Transverse colon (tissue), 4 donors: ENCODE measurements around the gene RCL1. TPM values are rescaled to one million over a fixed set of nuclear protein-coding genes. Genes with fewer than 3 reads are reported as not detected.
A peak's percentile ranks its signal among the peaks of the same experiment; 100 is the strongest.

Experiments used
- DNase-seq: peaks from one replicate; pipeline ENCODE4 v3.0.0-alpha.2; 2019
- H3K27ac ChIP-seq, 4 donors: fragments of 200-600 bp; sonication (generic); 2 replicates each; pipeline ENCODE4 v1.5.1; 2016 to 2018; ENCODE audit warnings: inconsistent platforms in 4 of 4
- H3K27me3 ChIP-seq: fragments of 200-600 bp; sonication (generic); 2 replicates; pipeline ENCODE4 v1.5.1; 2017; ENCODE audit warnings: inconsistent platforms
- H3K36me3 ChIP-seq, 4 donors: fragments of 200-600 bp; sonication (generic); 2 replicates each; pipeline ENCODE4 v1.5.1; 2017 to 2019; ENCODE audit warnings: inconsistent platforms in 4 of 4
- H3K4me1 ChIP-seq, 4 donors: fragments of 200-600 bp; sonication (generic); 2 replicates each; pipeline ENCODE4 v1.5.1; 2017 to 2020; ENCODE audit warnings: inconsistent platforms in 4 of 4
- H3K4me3 ChIP-seq, 4 donors: fragments of 200-600 bp; sonication (generic); 1 replicate in 1 of 4; 2 replicates in 3 of 4; pipeline versions ENCODE4 v1.5.1 to v1.6.1; 2017 to 2019; ENCODE audit warnings: inconsistent platforms in 4 of 4
- H3K9me3 ChIP-seq, 2 donors: fragments of 200-600 bp; sonication (generic); 2 replicates each; pipeline ENCODE4 v1.5.1; 2017 to 2019; ENCODE audit warnings: inconsistent platforms in 2 of 2
- EP300 ChIP-seq: sonication (generic); formaldehyde crosslinking; IDR thresholded peaks from one replicate; pipeline ENCODE4 v1.6.1; 2017; ENCODE audit warnings: antibody characterized with exemption, low read depth
- POLR2A ChIP-seq: fragments of 450-650 bp; IDR thresholded peaks from one replicate; pipeline ENCODE4 v1.6.1; 2016; ENCODE audit warnings: antibody characterized with exemption, mild to moderate bottlenecking, moderate library complexity
- POLR2AphosphoS5 ChIP-seq, 3 donors: sonication (generic); formaldehyde crosslinking; IDR thresholded peaks; one replicate each; pipeline ENCODE4 v1.6.1; 2016; ENCODE audit warnings: antibody characterized with exemption in 3 of 3
- WGBS, 2 donors: methylation state at CpG; one replicate each; pipeline ENCODE4 v1.1.5; 2018; ENCODE audit warnings: low coverage in 1 of 2; 5-methylcytosine and 5-hydroxymethylcytosine counted together
- in situ Hi-C, 4 donors: fragments of 200-750 bp; cut with MboI; loops; one replicate each; pipeline versions ENCODE4 v1.15.0 to v1.15.1; 2017; ENCODE audit warnings: low sequenced_read_pairs in 3 of 4, low pct_ligation_motif_present in 1 of 4, low pct_unique_long_range_greater_than_20kb in 1 of 4
- intact Hi-C: fragments of 100-400 bp; cut with DNase I; formaldehyde crosslinking; loops from one replicate; pipeline ENCODE4 v1.15.1; 2023; ENCODE audit warnings: low total_unique reads
- total RNA-seq, 4 donors: library from RNA; depleted of rRNA; stranded (reverse); fragments of >200 nt; gene quantifications; one replicate each; pipeline ENCODE4 v1.1.0, GENCODE V29; 2016
- TF ChIP-seq, protein P1 (sequence below), 5 experiments: fragments of 200-600 bp in 3 of 5; fragments of 450-650 bp in 2 of 5; sonication (generic) in 3 of 5; IDR thresholded peaks; 1 replicate in 2 of 5; 2 replicates in 3 of 5; pipeline ENCODE4 v1.5.1; 2016 to 2017; ENCODE audit warnings: antibody characterized with exemption in 5 of 5, inconsistent platforms in 3 of 5, mild to moderate bottlenecking in 2 of 5, moderate library complexity in 1 of 5

The RCL1 gene
- total RNA-seq, 4 donors from 2014 or later, result 2.6 to 23.5 (median 7.3) TPM

GRCh38 chr9:4850603-4851310 lies 58.0 kb downstream of the RCL1 start:
- Histone ChIP-seq H3K27ac (peak overlapping the region in 1 of 4 donors; percentile 8), H3K4me1 (peaks cover 0 to 4% (median 1%) of the 10 kb centered on the region in 4 donors), H3K9me3 (no peaks in the 10 kb centered on the region), H3K4me3 (no peak overlapping the region), H3K36me3 (peaks cover 0 to 5% (median 0%) of the 10 kb centered on the region in 4 donors), H3K27me3 (no peaks in the 10 kb centered on the region)
- WGBS, 2 donors, result 84 to 89% methylated on average over 1 to 9 of the region's 9 CpGs
- no peak for TF ChIP-seq EP300
- no peak for TF ChIP-seq POLR2AphosphoS5 (IDR thresholded peaks at IDR 0.05)
- TF ChIP-seq, protein P1, sequence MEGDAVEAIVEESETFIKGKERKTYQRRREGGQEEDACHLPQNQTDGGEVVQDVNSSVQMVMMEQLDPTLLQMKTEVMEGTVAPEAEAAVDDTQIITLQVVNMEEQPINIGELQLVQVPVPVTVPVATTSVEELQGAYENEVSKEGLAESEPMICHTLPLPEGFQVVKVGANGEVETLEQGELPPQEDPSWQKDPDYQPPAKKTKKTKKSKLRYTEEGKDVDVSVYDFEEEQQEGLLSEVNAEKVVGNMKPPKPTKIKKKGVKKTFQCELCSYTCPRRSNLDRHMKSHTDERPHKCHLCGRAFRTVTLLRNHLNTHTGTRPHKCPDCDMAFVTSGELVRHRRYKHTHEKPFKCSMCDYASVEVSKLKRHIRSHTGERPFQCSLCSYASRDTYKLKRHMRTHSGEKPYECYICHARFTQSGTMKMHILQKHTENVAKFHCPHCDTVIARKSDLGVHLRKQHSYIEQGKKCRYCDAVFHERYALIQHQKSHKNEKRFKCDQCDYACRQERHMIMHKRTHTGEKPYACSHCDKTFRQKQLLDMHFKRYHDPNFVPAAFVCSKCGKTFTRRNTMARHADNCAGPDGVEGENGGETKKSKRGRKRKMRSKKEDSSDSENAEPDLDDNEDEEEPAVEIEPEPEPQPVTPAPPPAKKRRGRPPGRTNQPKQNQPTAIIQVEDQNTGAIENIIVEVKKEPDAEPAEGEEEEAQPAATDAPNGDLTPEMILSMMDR (IDR thresholded peaks at IDR 0.05), result no peak
- no peak for TF ChIP-seq POLR2A
- no peak for DNase-seq
- intact Hi-C loops (no loop called here), in situ Hi-C loops (no loop called here)

- in situ Hi-C loops, result no loop called here
Observed at GRCh38 chr9:4852419-4852818, 59.7 kb downstream of the RCL1 start.

GRCh38 chr9:4854265-4854590 lies 61.5 kb downstream of the RCL1 start:
- intact Hi-C loops, result no loop called here
- Histone ChIP-seq H3K27me3 (no peaks in the 10 kb centered on the region), H3K9me3 (no peaks in the 10 kb centered on the region), H3K4me1 (peaks cover 0 to 3% (median 1%) of the 10 kb centered on the region in 4 donors), H3K27ac (no peak overlapping the region), H3K36me3 (peaks cover 0 to 5% (median 0%) of the 10 kb centered on the region in 4 donors), H3K4me3 (no peak overlapping the region)
- TF ChIP-seq POLR2AphosphoS5 (IDR thresholded peaks at IDR 0.05) (no peak), EP300 (no peak), POLR2A (no peak)
- TF ChIP-seq, protein P1 (IDR thresholded peaks at IDR 0.05), result no peak
- no peak for DNase-seq
- in situ Hi-C loops, result no loop called here
- WGBS, 2 donors, result 100% methylated on average over 1 of the region's 1 CpG

More at GRCh38 chr9:4852419-4852818, 59.7 kb downstream of the RCL1 start:
- Histone ChIP-seq H3K9me3 (no peaks in the 10 kb centered on the region), H3K27me3 (no peaks in the 10 kb centered on the region), H3K27ac (no peak overlapping the region), H3K36me3 (peaks cover 0 to 5% (median 0%) of the 10 kb centered on the region in 4 donors), H3K4me3 (no peak overlapping the region), H3K4me1 (peaks cover 0 to 4% (median 1%) of the 10 kb centered on the region in 4 donors)
- intact Hi-C loops, result no loop called here
- TF ChIP-seq POLR2AphosphoS5 (IDR thresholded peaks at IDR 0.05) (no peak), POLR2A (no peak), EP300 (no peak)
- TF ChIP-seq, protein P1 (IDR thresholded peaks at IDR 0.05), result no peak
- no peak for DNase-seq
- 96% methylated on average over 6 of the region's 6 CpGs; no CpG with 5 or more reads in 1 of the 2 donors for WGBS, 2 donors

- Histone ChIP-seq H3K9me3 (no peaks in the 10 kb centered on the region), H3K36me3 (peaks cover 0 to 9% (median 3%) of the 10 kb centered on the region in 4 donors), H3K27me3 (no peaks in the 10 kb centered on the region), H3K4me1 (peaks cover 0 to 3% (median 0%) of the 10 kb centered on the region in 4 donors), H3K4me3 (no peak overlapping the region), H3K27ac (peak overlapping the region in 3 of 4 donors; percentile 28 to 40 (median 30))
- peak; percentile 10 for DNase-seq
- TF ChIP-seq, protein P1 (IDR thresholded peaks at IDR 0.05), result no peak
- TF ChIP-seq EP300, result no peak
- TF ChIP-seq POLR2A, result no peak
- no peak for TF ChIP-seq POLR2AphosphoS5 (IDR thresholded peaks at IDR 0.05)
- in situ Hi-C loops (no loop called here), intact Hi-C loops (no loop called here)
- 86% methylated on average over 2 of the region's 2 CpGs; no CpG with 5 or more reads in 1 of the 2 donors for WGBS, 2 donors
Observed at GRCh38 chr9:4855841-4856240, 63.1 kb downstream of the RCL1 start.
